AG09319 (cell line): Measurements from ENCODE around the gene OR10H1.
"Not testable (repeated sequence)": the region's sequence is repeated elsewhere in the genome, so short reads cannot be mapped to it uniquely, and the experiment has no call there.

Experiments
- DNase-seq: peaks from one replicate; pipeline ENCODE4 v3.0.0-alpha.2; 2010; ENCODE audit warnings: low read depth; ENCODE audit errors: extremely low read depth
- TF ChIP-seq, protein P1 (sequence below): IDR thresholded peaks from 2 replicates; pipeline ENCODE4 v1.5.1; 2011; ENCODE audit warnings: low read depth, mild to moderate bottlenecking, inconsistent platforms, low read length, moderate library complexity

The OR10H1 gene

DNA sequence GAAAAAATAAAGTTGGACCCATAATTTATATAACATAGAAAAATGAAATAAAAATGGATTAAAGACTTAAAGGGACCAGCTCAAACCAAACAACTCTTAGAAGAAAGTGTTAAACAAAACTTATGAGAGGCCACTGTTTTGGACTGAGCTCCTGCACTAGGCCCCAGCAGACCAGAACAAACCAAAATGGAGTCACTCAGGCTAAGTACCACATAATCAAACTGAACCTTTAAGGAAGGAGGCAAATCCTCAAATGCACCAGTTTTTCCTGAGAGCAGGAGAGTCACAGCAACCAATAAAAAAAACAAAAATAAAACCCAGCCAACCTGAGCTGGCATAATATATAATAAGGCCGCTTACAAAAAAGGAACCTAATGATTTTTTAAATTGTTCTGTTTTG is 10.3 kb upstream of the OR10H1 start:
- no peak for DNase-seq
- TF ChIP-seq, protein P1, sequence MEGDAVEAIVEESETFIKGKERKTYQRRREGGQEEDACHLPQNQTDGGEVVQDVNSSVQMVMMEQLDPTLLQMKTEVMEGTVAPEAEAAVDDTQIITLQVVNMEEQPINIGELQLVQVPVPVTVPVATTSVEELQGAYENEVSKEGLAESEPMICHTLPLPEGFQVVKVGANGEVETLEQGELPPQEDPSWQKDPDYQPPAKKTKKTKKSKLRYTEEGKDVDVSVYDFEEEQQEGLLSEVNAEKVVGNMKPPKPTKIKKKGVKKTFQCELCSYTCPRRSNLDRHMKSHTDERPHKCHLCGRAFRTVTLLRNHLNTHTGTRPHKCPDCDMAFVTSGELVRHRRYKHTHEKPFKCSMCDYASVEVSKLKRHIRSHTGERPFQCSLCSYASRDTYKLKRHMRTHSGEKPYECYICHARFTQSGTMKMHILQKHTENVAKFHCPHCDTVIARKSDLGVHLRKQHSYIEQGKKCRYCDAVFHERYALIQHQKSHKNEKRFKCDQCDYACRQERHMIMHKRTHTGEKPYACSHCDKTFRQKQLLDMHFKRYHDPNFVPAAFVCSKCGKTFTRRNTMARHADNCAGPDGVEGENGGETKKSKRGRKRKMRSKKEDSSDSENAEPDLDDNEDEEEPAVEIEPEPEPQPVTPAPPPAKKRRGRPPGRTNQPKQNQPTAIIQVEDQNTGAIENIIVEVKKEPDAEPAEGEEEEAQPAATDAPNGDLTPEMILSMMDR, result no peak

DNA sequence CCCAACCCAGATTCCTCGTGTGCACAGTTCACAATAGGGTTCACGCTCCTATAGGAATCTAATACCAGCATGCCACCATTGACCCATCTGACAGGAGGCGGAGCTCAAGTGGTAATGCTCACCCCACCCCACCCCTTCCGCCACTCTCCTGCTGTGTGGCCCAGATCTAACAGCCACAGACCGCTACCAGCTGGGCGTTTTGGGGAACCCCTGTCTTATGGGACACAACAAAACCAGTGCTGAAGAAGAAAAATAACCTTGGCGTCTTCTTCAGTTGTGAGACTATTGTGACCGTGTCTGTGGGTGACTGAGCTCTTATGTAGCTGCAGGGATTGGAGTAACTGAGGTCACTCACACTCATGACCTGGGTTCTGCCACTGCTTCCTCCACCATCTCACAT is 5.2 kb upstream of the OR10H1 start:
- TF ChIP-seq, protein P1, result no peak
- no peak for DNase-seq

DNA sequence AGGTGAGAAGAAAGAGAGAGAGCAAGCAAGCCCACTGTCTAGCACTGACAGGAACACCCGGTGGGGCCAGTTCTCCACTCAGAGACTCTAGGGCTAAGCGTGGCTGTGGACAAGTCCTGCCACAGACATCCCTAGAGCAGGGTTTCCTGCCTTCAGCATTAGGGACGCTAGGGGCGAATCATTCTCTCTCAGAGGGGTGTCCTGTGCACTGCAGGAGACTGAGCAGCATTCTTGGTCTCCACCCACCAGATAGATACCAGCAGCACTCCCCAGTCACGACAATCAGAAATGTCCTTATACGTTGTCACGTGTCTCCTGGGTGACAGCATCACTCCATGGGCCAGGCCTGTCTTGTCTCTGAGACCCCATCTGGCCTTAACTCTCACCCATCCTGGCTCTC is 1.5 kb downstream of the OR10H1 start:
- no peak for DNase-seq
- TF ChIP-seq, protein P1, result no peak

DNA sequence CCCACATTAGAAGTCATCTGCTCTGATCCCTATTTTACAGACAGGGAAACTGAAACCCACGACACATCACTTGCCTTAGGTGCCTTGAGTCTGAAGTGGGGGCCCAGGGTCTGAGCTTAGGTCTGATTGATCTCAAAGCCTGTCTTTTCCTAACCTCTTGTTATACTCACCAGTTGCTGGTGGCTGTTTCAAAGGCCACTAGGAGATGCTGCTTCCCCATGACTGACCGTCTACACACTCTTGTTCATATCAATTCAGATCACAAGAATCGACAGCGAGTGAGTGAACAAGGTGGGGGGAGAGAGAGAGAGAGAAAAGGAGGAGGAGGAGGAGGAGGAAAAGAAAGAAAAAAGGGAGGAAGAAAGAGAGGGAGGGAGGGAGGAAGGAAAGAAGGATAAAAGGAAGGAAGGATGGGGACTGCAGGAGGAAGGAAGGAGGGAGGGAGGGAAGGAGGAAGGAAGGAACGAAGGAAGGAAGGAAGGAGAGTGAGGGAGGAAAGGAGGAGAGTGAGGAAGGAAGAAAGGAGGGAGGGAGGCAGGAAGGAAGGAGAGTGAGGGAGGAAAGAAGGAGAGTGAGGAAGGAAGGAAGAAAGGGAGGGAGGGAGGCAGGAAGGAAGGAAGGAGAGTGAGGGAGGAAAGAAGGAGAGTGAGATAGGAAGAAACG is 3.3 kb downstream of the OR10H1 start:
- no peak for DNase-seq
- TF ChIP-seq, protein P1, result no peak

DNA sequence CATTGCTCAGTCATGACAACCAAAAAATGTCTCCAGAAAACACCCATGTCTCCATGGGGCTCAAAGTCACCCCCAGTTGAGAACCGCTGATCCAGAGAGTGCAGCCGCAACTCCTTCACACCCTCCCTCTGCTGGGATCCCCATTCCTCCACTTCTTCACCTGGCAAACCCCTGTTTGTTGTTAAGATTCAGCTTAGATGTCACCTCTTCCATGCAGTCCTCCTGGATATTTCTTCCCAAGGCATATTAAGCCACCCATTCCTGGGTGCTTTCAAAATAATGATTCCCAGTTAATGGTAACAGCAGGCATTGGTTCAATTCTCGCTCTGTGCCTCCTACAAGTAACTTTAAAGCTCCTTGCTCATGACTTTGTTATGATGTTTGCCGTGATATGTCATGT is 4.0 kb downstream of the OR10H1 start:
- TF ChIP-seq, protein P1, result no peak
- no peak for DNase-seq

DNA sequence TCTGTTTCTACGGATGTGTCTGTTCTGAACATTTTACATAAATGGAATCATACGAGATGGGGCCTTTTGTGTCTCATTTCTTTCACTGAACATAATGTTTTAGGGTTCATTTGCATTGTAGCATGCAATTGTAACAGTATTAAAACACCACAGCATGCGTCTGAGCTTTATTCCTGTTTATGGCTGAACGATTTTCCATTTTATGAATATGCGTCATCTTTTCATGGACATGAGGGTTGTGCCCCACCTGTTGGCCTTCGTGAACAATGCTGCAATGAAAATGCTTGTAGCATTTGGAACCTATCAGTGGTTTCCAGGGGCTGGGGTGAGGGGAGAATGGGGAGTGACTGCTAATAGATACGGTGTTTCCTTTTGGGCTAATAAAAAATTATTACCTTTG is 5.1 kb downstream of the OR10H1 start:
- TF ChIP-seq, protein P1, result no peak
- DNase-seq, result no peak

DNA sequence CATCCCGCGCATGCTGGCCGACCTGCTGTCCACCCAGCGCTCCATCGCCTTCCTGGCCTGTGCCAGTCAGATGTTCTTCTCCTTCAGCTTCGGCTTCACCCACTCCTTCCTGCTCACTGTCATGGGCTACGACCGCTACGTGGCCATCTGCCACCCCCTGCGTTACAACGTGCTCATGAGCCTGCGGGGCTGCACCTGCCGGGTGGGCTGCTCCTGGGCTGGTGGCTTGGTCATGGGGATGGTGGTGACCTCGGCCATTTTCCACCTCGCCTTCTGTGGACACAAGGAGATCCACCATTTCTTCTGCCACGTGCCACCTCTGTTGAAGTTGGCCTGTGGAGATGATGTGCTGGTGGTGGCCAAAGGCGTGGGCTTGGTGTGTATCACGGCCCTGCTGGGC is 21.2 kb downstream of the OR10H1 start:
- not testable (repeated sequence) for DNase-seq

DNA sequence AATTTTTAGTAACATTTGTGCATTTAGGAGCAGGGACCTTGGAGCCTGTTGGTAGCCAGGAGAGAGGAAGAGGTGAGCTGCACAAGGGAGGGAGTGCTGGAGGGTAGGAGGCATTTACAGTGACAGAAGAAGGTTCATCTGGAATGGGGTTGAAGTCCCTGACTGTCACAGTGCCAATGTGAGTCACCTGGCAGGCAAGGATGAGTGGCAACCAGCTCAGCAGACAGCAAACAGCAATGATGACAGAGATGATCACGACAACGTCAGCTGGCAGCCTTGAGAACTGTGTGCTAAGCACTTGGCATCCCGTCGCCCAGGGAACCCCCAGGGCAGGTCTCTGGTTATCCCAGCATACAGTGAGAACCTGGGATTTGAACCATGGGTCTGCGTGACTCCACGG is 25.4 kb downstream of the OR10H1 start:
- no peak for DNase-seq
- TF ChIP-seq, protein P1, result no peak
